Measurements from ENCODE around the gene MYO18A. TPM values are rescaled to one million over a fixed set of nuclear protein-coding genes. Genes with fewer than 3 reads are reported as not detected.
A peak's percentile ranks its signal among the peaks of the same experiment; 100 is the strongest.

The MYO18A gene
- total and polyA plus RNA-seq, 2 experiments from 2014 or later: 33.8 to 35.6 TPM

DNA sequence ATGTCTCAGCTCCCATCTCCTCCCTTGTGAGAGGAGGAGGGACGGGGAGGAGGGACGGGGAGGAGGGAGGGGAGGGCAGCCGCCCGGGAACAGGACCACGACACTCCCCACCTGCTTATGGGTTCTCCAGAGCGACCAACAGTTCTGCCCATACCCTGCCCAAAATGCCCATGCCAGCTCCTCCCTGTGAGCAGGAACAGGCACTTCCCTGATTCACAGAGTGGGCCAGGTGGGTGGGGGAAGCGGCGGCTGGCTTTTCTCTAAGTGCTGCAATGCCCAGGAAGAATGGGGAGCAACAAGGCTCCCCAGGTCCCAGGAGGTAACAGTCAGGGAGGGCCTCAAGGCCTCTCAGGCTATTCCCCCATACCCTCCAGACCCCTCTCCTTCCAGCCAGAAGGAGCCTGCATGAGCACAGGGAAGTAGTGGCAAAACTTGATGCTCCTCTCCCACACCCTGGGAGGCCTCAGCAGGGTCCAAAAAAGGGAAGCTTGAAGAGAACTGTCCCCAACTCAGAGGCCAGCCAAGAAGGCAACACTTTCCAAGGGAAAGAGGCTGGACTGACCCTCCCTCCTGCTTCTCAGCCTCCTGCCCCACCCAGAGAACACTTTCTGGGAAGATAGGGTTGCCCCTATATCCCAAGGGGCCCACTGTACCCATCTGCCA is 53.8 kb downstream of the MYO18A start:
- H3K79me2 ChIP-seq: peaks cover 18% of the 10 kb centered on the region

DNA sequence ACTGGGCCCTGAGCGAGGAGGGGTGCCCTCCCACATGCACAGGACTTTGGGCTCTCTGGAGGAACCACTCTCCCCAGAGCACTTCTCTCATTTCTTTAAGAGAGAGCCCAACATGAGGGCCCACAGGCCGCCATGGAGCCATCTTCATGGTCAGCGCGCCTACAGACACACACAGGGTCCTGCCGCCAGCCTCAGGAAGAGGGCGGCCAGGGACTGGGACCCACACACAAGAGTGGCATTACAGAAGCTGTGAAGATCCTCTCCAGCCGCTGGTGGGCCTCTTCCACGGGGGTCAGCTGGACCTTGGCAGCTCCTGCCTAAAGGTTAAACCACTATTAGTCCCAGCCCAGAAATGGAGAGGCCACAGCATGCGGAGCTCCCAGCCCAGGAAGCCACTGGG is 54.5 kb downstream of the MYO18A start:
- H3K79me2 ChIP-seq: peaks cover 18% of the 10 kb centered on the region
- H3K4me2 ChIP-seq: no peak overlapping the region
- H3K4me1 ChIP-seq (ENCODE audit: insufficient read depth): no peaks in the 10 kb centered on the region
- no peak for TF ChIP-seq EZH2phosphoT487 (IDR thresholded peaks at IDR 0.05; ENCODE audit: low read depth, severe bottlenecking, unreplicated experiment)
- no peak for TF ChIP-seq EZH2 (IDR thresholded peaks at IDR 0.05; ENCODE audit: borderline replicate concordance)
- H3K36me3 ChIP-seq (replicated peaks; ENCODE audit: insufficient read depth, low read depth): no peaks in the 10 kb centered on the region
- DNase-seq (ENCODE audit: low spot score): no peak
- H3K27ac ChIP-seq: no peak overlapping the region
- WGBS (ENCODE audit: low lambda C conversion rate, missing lambda C conversion rate): 95% methylated on average over 9 of the region's 9 CpGs
- no peak overlapping the region for H2AFZ ChIP-seq
- H3K9me2 ChIP-seq (replicated peaks; ENCODE audit: insufficient read depth): no peaks in the 10 kb centered on the region
- no peaks in the 10 kb centered on the region for H3K27me3 ChIP-seq
- H4K20me1 ChIP-seq (ENCODE audit: insufficient read depth, poor library complexity, severe bottlenecking): peaks cover 12% of the 10 kb centered on the region
- no peaks in the 10 kb centered on the region for H3K9me3 ChIP-seq (ENCODE audit: low read depth)
- no peak overlapping the region for H3K4me3 ChIP-seq

More for the DNA sequence above, 53.8 kb downstream of the MYO18A start:
- Histone ChIP-seq H3K27me3 (no peaks in the 10 kb centered on the region), H3K9me3 (ENCODE audit: low read depth) (no peaks in the 10 kb centered on the region), H3K9me2 (replicated peaks; ENCODE audit: insufficient read depth) (no peaks in the 10 kb centered on the region), H4K20me1 (ENCODE audit: insufficient read depth, poor library complexity, severe bottlenecking) (peaks cover 12% of the 10 kb centered on the region), H2AFZ (no peak overlapping the region), H3K27ac (no peak overlapping the region), H3K4me3 (no peak overlapping the region), H3K4me2 (no peak overlapping the region), H3K36me3 (replicated peaks; ENCODE audit: insufficient read depth, low read depth) (no peaks in the 10 kb centered on the region), H3K4me1 (ENCODE audit: insufficient read depth) (no peaks in the 10 kb centered on the region)
- TF ChIP-seq, protein P1, sequence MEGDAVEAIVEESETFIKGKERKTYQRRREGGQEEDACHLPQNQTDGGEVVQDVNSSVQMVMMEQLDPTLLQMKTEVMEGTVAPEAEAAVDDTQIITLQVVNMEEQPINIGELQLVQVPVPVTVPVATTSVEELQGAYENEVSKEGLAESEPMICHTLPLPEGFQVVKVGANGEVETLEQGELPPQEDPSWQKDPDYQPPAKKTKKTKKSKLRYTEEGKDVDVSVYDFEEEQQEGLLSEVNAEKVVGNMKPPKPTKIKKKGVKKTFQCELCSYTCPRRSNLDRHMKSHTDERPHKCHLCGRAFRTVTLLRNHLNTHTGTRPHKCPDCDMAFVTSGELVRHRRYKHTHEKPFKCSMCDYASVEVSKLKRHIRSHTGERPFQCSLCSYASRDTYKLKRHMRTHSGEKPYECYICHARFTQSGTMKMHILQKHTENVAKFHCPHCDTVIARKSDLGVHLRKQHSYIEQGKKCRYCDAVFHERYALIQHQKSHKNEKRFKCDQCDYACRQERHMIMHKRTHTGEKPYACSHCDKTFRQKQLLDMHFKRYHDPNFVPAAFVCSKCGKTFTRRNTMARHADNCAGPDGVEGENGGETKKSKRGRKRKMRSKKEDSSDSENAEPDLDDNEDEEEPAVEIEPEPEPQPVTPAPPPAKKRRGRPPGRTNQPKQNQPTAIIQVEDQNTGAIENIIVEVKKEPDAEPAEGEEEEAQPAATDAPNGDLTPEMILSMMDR (IDR thresholded peaks at IDR 0.05; ENCODE audit: poor library complexity): no peak
- TF ChIP-seq EZH2phosphoT487 (IDR thresholded peaks at IDR 0.05; ENCODE audit: low read depth, severe bottlenecking, unreplicated experiment) (no peak), EZH2 (IDR thresholded peaks at IDR 0.05; ENCODE audit: borderline replicate concordance) (no peak)
- 95% methylated on average over 4 of the region's 8 CpGs for WGBS (ENCODE audit: low lambda C conversion rate, missing lambda C conversion rate)
- DNase-seq (ENCODE audit: low spot score): no peak

DNA sequence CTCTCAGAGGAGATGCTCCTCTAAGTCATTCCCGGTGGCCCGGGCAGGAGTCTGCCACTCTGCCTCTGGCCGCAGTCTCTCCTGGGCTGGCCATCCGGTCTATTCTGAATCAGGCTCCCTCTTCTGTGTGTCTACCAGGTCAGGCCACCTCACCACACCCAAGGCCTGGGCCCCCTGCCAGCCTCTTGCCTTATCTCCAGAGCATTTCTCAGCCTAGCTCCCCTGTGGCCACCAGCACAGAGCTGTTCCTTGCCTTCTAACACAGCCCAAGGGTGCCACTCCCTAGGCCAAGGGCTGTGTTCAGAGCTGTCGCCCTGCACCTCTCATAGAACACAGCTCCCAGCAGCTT is 55.3 kb downstream of the MYO18A start:
- no peak overlapping the region for H3K4me2 ChIP-seq
- 98% methylated on average over 5 of the region's 5 CpGs for WGBS (ENCODE audit: low lambda C conversion rate, missing lambda C conversion rate)

DNA sequence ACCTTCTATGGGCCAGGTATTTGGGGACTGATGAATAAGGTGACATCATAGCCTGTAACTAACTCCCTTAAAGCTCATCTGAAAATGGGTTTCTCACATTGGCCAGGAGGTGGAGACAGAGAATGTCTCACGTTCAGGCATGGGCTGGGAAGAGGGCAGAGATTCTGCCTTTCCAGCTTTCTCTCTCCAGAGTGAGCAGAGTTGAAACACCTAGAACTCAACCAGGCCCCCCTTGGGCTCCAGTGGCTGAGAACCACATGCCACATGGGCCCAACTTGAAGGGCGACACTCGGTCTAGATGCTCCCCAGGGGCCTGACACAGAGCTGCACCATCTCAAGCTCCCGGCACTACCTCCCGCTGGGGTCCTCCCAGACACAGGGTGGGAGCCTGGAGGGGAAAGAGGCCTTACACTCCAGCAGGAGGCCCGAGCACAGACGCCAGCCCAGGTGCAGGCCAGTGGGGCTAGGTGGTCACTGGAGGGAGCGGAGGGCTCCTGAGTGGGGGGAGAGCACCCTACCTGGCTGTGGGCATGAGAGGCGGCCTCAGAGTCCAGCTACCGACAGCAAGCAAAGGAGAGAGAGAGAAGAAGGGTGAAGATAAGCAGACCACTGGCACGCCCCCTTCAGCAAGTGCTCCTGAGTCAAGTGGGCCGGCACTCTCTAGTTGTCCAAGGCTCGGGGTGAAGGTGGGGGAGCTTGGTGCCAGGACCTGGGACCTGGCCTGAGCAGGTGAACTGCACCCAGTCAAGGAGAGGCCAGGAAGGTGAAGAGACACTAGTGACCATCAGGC is 55.9 kb downstream of the MYO18A start:
- no peak overlapping the region for H3K27ac ChIP-seq

More for the DNA sequence above, 55.3 kb downstream of the MYO18A start:
- no peaks in the 10 kb centered on the region for H3K9me3 ChIP-seq (ENCODE audit: low read depth)
- DNase-seq (ENCODE audit: low spot score): no peak
- no peaks in the 10 kb centered on the region for H3K27me3 ChIP-seq
- peaks cover 18% of the 10 kb centered on the region for H3K79me2 ChIP-seq
- H3K4me1 ChIP-seq (ENCODE audit: insufficient read depth): no peaks in the 10 kb centered on the region
- H2AFZ ChIP-seq: no peak overlapping the region
- H4K20me1 ChIP-seq (ENCODE audit: insufficient read depth, poor library complexity, severe bottlenecking): peaks cover 12% of the 10 kb centered on the region
- no peaks in the 10 kb centered on the region for H3K9me2 ChIP-seq (replicated peaks; ENCODE audit: insufficient read depth)
- no peak overlapping the region for H3K27ac ChIP-seq
- H3K4me3 ChIP-seq: no peak overlapping the region
- H3K36me3 ChIP-seq (replicated peaks; ENCODE audit: insufficient read depth, low read depth): no peaks in the 10 kb centered on the region
- TF ChIP-seq EZH2phosphoT487 (IDR thresholded peaks at IDR 0.05; ENCODE audit: low read depth, severe bottlenecking, unreplicated experiment): no peak

More for the DNA sequence above, 55.9 kb downstream of the MYO18A start:
- H4K20me1 ChIP-seq (ENCODE audit: insufficient read depth, poor library complexity, severe bottlenecking): peaks cover 9% of the 10 kb centered on the region
- no peaks in the 10 kb centered on the region for H3K9me3 ChIP-seq (ENCODE audit: low read depth)
- H3K27me3 ChIP-seq: no peaks in the 10 kb centered on the region
- no peaks in the 10 kb centered on the region for H3K36me3 ChIP-seq (replicated peaks; ENCODE audit: insufficient read depth, low read depth)
- H3K4me3 ChIP-seq: no peak overlapping the region
- no peaks in the 10 kb centered on the region for H3K4me1 ChIP-seq (ENCODE audit: insufficient read depth)
- peak; percentile 81 for DNase-seq (ENCODE audit: low spot score)
- WGBS (ENCODE audit: low lambda C conversion rate, missing lambda C conversion rate): 68% methylated on average over 13 of the region's 13 CpGs
- no peaks in the 10 kb centered on the region for H3K9me2 ChIP-seq (replicated peaks; ENCODE audit: insufficient read depth)
- H3K4me2 ChIP-seq: no peak overlapping the region
- TF ChIP-seq EZH2 (IDR thresholded peaks at IDR 0.05; ENCODE audit: borderline replicate concordance) (no peak), EZH2phosphoT487 (IDR thresholded peaks at IDR 0.05; ENCODE audit: low read depth, severe bottlenecking, unreplicated experiment) (no peak)
- TF ChIP-seq, protein P1 (IDR thresholded peaks at IDR 0.05; ENCODE audit: poor library complexity): peak; percentile 76
- no peak overlapping the region for H2AFZ ChIP-seq
- H3K79me2 ChIP-seq: peaks cover 14% of the 10 kb centered on the region
